Stimulated activated CD4-positive, alpha-beta T cell treated with anti-CD3 and anti-CD28 coated beads, Interleukin-2, amount 100 ng/mL, for 24 hours (primary cell): ENCODE measurements around the gene TAPBP.
"Not testable (repeated sequence)": the region's sequence is repeated elsewhere in the genome, so short reads cannot be mapped to it uniquely, and the experiment has no call there.

Source experiments
- DNase-seq, 2 donors: peaks; one replicate each; pipeline ENCODE4 v3.0.0-alpha.2; 2020

Gene TAPBP

DNA sequence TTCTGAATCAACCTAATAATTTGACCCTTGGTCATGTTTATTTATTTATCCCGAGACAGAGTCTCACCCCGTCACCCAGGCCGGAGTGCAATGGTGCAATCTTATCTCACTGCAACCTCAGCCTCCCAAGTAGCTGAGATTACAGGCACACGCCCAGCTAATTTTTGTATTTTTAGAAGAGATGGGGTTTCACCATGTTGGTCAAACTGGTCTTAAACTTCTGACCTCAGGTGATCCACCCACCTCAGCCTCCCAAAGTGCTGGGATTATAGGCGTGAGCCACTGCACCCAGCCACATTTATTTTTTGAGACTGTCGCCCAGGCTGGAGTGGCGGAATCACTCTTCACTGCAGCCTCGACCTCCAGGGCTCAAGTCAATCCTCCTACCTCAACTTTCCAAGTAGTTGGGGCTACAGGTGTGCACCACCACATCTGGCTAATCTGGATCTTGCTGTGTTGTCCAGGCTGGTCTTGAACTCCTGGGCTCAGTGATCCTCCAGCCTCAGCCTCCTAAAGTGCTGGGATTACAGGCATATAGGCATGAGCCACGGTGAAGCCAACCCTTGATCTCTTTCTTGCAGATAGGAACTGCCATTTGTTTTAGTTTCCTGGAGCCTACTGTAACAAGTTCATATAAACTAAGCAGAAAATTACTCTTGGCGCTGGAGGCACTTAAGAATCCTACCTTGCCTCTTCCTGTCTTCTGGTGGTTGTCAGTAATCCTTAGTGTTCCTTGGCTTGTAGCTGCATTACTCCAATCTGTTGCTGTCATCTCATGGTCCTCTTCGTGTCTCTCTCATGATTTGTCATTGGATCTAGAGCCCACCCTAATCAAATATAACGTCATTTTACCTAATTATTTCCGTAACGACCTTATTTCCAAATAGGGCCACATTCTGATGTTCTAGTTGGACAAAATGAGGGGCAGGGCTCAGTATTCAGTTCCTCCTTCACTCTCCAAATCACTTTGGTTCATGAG is 39.7 kb downstream of the TAPBP start:
- DNase-seq = no peak

DNA sequence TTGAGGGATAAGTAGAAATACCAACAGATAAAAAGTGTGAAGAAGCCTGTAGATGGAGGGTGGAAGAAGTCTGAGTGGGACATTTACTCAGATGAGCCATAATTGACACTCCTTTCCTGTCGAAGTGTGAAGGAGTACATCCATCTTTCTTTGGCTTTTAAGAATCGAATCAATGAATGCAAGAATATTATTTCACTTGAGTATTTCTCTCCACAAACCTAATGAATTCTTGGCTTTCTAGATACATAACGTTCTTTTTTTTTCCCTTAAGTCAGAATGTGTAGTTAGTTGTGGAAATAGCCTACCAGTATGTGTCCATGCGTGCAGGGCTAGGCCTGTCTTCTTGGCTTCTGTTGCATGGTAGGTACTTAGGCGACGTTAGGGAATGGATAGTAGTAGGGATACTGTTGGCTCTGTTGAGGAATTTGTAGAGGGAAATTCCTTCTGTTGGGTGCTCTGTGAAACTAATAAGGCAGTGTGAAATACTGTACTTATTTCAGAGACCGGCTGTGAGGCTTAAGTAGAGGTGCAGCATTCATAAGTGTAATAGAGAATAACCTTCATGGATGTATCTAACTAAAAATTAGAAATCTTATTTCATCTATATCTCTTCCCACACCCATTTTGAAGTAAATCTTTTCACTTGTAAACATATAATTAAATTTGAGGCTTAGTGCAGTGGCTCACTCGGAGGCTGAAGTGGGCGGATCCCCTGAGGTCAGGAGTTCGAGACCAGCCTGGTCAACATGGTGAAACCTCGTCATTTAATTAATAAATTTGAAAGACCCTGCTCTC is 40.6 kb downstream of the TAPBP start:
- DNase-seq = no peak

GRCh38 chr6:33272275-33273128 is 41.4 kb downstream of the TAPBP start:
- DNase-seq = no peak

GRCh38 chr6:33271468-33272274 is 42.2 kb downstream of the TAPBP start, which contains the start of the genes RPS18 and VPS52:
Gene RPS18, plus strand, starts transcription at chr6:33272075. Its CDS starts 45 bp downstream, at chr6:33272120.
Gene VPS52, minus strand, starts transcription at chr6:33271876. Its CDS starts 201 bp downstream, at chr6:33271675.
- DNase-seq = peak; percentile 85 to 90

GRCh38 chr6:33271117-33271467 is 42.8 kb downstream of the TAPBP start:
- DNase-seq = no peak

GRCh38 chr6:33264015-33264414 is 49.9 kb downstream of the TAPBP start:
- DNase-seq = no peak

- not testable (repeated sequence) for DNase-seq
Observed at GRCh38 chr6:33262490-33262889, 51.4 kb downstream of the TAPBP start.

DNA sequence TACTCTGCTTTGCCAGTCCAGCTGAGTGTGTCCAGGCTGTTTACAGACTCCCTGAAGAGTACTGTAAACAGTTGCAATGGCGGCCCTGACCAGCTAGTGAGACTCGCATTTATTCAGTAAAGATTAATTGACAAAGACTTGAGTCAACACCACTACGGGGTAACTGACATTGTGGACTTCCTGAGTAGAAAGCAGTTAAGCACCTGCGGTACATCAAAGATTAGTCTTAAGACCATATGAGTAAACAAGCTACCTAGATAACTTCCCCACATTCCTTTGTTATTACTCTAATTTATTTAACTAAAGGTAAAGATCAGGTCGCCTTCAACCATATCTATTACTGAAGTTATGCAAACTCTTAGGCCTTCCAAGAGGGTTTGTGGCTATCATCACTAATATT is 54.8 kb downstream of the TAPBP start:
- no peak for DNase-seq

DNA sequence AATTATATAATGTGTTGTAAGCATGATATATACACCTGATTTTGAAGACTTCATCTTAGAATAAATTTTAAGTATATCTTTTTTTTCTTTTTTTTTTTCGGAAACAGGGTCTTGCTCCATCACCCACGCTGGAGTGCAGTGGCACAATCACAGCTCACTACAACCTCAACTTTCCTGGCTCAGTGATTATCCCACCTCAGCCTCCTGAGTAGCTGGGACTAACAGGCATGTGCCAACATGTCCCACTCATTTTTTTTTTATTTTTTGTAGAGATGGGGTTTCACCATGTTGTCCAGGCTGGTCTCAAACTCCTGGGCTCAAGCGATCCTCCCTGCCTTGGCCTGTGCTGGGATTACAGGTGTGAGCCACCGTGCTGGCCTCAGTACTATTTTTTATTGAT is 59.3 kb downstream of the TAPBP start:
- DNase-seq = no peak

DNA sequence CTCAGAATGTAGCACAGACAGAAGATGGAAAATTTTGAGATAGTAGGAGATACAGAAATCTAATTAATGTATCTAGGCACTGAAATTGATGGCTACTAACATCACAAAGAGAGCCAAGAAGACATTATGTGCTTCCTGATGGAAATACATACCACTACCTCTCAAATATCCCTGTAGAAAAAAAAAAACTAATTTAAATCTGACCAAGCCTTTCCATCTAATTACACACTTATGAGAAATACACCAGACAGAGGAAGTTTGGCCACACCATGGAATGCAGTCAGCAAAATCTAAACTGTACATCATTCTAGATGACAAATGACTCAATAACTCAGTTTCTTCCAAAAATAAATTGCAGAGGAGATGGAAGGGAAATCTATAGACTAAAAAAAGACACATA is 61.1 kb downstream of the TAPBP start:
- no peak for DNase-seq

GRCh38 chr6:33251395-33252012 is 62.4 kb downstream of the TAPBP start:
- no peak for DNase-seq

DNA sequence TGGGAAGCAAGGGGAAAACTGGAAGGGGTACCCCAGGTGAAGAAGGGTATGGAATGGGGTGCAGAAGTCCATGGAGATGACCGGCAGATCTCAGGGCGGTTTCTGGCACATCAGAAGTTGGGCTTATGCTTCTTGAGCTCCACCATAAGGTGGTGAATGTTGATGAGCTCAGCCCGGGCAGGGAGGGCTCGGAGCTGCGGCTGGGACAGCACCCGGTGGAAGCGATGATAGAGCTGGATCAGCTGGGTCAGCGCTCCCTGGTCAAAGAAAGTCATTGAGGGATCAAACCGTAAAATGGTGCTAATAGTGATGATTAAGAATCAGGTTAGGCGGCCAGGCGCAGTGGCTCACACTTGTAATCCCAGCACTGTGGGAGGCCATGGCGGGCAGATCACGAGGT is 63.1 kb downstream of the TAPBP start:
- DNase-seq = no peak

- no peak for DNase-seq
Observed at GRCh38 chr6:33249732-33250630, 63.9 kb downstream of the TAPBP start.
